ENCODE data around the gene TSEN34.

The TSEN34 gene

DNA sequence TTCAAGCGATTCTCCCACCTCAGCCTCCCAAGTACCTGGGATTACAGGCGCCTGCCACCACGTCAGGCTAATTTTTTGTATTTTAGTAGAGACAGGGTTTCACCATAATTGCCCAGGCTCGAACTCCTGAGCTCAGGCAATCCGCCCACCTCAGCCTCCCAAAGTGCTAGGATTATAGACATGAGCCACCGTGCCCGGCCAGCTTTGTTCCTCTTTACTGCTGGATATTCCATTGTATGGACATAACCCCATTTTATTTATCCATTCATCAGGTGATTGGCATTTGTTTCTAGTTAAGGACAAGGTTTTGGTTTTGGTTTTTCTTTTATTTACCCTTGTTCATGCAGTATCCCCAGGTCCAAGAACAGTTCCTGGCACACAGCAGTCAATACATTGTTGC lies 5.4 kb downstream of the TSEN34 start:
- Histone ChIP-seq H3K36me3 (ENCODE audit: control insufficient read depth in 5 of 5, insufficient read depth in 5 of 5, low read length in 5 of 5) (peaks cover 0 to 20% (median 9%) of the 10 kb centered on the region in 5 donors), H3K27ac (ENCODE audit: low read depth, low read length) (no peak overlapping the region), H3K9ac (ENCODE audit: low read length in 5 of 5) (no peak overlapping the region), H3K9me3 (ENCODE audit: control insufficient read depth in 5 of 5, low read length in 5 of 5) (no peaks in the 10 kb centered on the region), H3K4me1 (ENCODE audit: control insufficient read depth in 5 of 5, insufficient read depth in 5 of 5, low read length in 5 of 5) (peaks cover 4 to 18% (median 17%) of the 10 kb centered on the region in 5 donors), H3K27me3 (ENCODE audit: control insufficient read depth in 5 of 5, insufficient read depth in 4 of 5, low read length in 5 of 5) (no peaks in the 10 kb centered on the region), H3K4me3 (ENCODE audit: low read depth in 1 of 5, low read length in 5 of 5) (no peak overlapping the region)

DNA sequence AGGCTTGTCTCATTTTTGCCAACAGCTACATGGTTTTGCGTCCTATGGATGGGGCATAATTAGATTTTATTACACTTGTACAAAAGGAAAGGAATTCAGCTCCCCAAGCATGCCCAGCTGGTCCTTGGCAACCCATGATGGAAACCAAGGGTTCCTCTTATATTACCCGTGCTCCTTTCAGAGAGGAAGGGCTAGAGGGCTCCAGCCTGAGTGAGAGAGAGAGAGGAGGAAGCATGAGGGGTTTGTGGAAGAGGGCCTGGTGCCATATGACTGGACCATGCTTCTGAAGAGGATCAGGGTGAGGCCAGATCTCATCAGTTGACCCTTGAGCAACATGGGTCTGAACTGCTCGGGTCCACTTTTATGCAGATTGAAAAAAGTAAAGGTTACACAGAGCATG lies 6.0 kb downstream of the TSEN34 start:
- Histone ChIP-seq H3K4me3 (ENCODE audit: low read depth in 1 of 5, low read length in 5 of 5) (no peak overlapping the region), H3K27me3 (ENCODE audit: control insufficient read depth in 5 of 5, insufficient read depth in 4 of 5, low read length in 5 of 5) (no peaks in the 10 kb centered on the region), H3K27ac (ENCODE audit: low read depth, low read length) (no peak overlapping the region), H3K4me1 (ENCODE audit: control insufficient read depth in 5 of 5, insufficient read depth in 5 of 5, low read length in 5 of 5) (peaks cover 6 to 18% (median 17%) of the 10 kb centered on the region in 5 donors), H3K9me3 (ENCODE audit: control insufficient read depth in 5 of 5, low read length in 5 of 5) (no peaks in the 10 kb centered on the region), H3K36me3 (ENCODE audit: control insufficient read depth in 5 of 5, insufficient read depth in 5 of 5, low read length in 5 of 5) (peaks cover 0 to 21% (median 9%) of the 10 kb centered on the region in 5 donors), H3K9ac (ENCODE audit: low read length in 5 of 5) (no peak overlapping the region)

DNA sequence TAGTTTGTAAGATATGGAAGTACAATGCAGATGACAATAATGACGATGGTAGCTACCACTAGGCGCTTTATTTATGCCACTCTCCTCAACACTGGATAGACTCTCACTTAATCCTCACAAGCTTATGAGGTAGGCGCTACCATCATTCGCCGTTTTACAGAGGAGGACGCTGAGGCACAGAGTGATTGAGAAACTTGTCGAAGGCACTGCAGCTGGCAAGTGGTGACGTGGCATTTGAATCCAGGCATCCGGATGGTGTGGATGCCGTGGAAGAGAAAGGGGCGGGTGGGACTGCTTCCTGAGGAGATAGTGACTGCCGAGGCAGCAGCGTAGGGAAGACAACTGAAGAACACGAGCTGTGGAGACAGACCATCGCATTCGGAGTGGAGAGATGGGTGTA lies 8.3 kb downstream of the TSEN34 start:
- H3K36me3 ChIP-seq (ENCODE audit: control insufficient read depth in 5 of 5, insufficient read depth in 5 of 5, low read length in 5 of 5): peaks cover 7 to 29% (median 17%) of the 10 kb centered on the region in 5 donors
- H3K27me3 ChIP-seq (ENCODE audit: control insufficient read depth in 5 of 5, insufficient read depth in 4 of 5, low read length in 5 of 5): no peaks in the 10 kb centered on the region
- no peaks in the 10 kb centered on the region for H3K9me3 ChIP-seq (ENCODE audit: control insufficient read depth in 5 of 5, low read length in 5 of 5)
- H3K4me3 ChIP-seq (ENCODE audit: low read depth in 1 of 5, low read length in 5 of 5): no peak overlapping the region
- H3K4me1 ChIP-seq (ENCODE audit: control insufficient read depth in 5 of 5, insufficient read depth in 5 of 5, low read length in 5 of 5): peaks cover 6 to 37% (median 34%) of the 10 kb centered on the region in 5 donors
- no peak overlapping the region for H3K9ac ChIP-seq (ENCODE audit: low read length in 5 of 5)
- no peak overlapping the region for H3K27ac ChIP-seq (ENCODE audit: low read depth, low read length)

DNA sequence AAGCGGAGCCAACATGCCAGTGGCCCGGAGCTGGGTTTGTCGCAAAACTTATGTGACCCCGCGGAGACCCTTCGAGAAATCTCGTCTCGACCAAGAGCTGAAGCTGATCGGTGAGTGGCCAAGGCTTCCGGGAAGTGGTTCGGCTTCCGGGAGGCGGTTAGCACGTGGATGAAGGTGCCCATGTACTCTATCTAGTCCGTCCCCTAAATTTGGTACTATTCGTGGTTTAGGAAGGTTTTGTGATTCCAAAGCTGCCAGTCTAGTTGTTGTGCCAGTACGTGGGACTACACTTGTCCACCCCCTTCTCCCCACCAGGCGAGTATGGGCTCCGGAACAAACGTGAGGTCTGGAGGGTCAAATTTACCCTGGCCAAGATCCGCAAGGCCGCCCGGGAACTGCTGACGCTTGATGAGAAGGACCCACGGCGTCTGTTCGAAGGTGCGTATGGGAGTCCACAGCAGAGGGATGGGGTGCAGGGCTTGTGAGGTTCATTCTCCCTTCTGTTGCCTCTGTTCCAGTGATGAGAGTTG lies 10.1 kb downstream of the TSEN34 start:
- H3K4me3 ChIP-seq (ENCODE audit: low read depth in 1 of 5, low read length in 5 of 5): peak overlapping the region; percentile 71 to 98 (median 82)
- H3K9ac ChIP-seq (ENCODE audit: low read length in 5 of 5): peak overlapping the region; percentile 83 to 97 (median 94)
- H3K27ac ChIP-seq (ENCODE audit: low read depth, low read length): peak overlapping the region; percentile 80
- peaks cover 6 to 52% (median 42%) of the 10 kb centered on the region in 5 donors for H3K4me1 ChIP-seq (ENCODE audit: control insufficient read depth in 5 of 5, insufficient read depth in 5 of 5, low read length in 5 of 5)
- H3K36me3 ChIP-seq (ENCODE audit: control insufficient read depth in 5 of 5, insufficient read depth in 5 of 5, low read length in 5 of 5): peaks cover 14 to 43% (median 34%) of the 10 kb centered on the region in 5 donors
- H3K9me3 ChIP-seq (ENCODE audit: control insufficient read depth in 5 of 5, low read length in 5 of 5): no peaks in the 10 kb centered on the region
- H3K27me3 ChIP-seq (ENCODE audit: control insufficient read depth in 5 of 5, insufficient read depth in 4 of 5, low read length in 5 of 5): no peaks in the 10 kb centered on the region

DNA sequence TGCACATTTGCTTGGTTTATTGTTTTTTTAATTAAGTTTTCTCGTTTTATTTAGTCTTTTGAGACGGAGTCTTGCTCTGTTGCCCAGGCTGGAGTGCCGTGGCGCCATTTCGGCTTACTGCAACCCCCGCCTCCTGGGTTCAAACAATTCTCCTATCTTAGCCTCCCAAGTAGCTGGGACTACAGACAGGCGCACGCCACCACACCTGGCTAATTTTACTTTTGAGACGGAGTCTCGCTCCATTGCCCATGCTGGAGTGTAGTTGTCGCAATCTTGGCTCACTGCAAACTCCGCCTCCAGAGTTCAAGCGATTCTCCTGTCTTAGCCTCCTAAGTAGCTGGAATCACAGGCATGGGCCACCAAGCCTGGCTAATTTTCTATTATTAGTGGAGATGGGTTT lies 10.9 kb downstream of the TSEN34 start:
- Histone ChIP-seq H3K27ac (ENCODE audit: low read depth, low read length) (peak overlapping the region; percentile 80), H3K9ac (ENCODE audit: low read length in 5 of 5) (peak overlapping the region; percentile 83 to 97 (median 94)), H3K36me3 (ENCODE audit: control insufficient read depth in 5 of 5, insufficient read depth in 5 of 5, low read length in 5 of 5) (peaks cover 14 to 51% (median 42%) of the 10 kb centered on the region in 5 donors), H3K4me1 (ENCODE audit: control insufficient read depth in 5 of 5, insufficient read depth in 5 of 5, low read length in 5 of 5) (peaks cover 6 to 59% (median 49%) of the 10 kb centered on the region in 5 donors), H3K4me3 (ENCODE audit: low read depth in 1 of 5, low read length in 5 of 5) (peak overlapping the region; percentile 71 to 98 (median 82)), H3K9me3 (ENCODE audit: control insufficient read depth in 5 of 5, low read length in 5 of 5) (no peaks in the 10 kb centered on the region), H3K27me3 (ENCODE audit: control insufficient read depth in 5 of 5, insufficient read depth in 4 of 5, low read length in 5 of 5) (no peaks in the 10 kb centered on the region)

GRCh38 chr19:54203151-54203611 lies 12.1 kb downstream of the TSEN34 start:
- Histone ChIP-seq H3K27ac (ENCODE audit: low read depth, low read length) (no peak overlapping the region), H3K36me3 (ENCODE audit: control insufficient read depth in 5 of 5, insufficient read depth in 5 of 5, low read length in 5 of 5) (peaks cover 14 to 63% (median 54%) of the 10 kb centered on the region in 5 donors), H3K4me3 (ENCODE audit: low read depth in 1 of 5, low read length in 5 of 5) (peak overlapping the region in 3 of 5 donors; percentile 18 to 40 (median 30)), H3K9ac (ENCODE audit: low read length in 5 of 5) (peak overlapping the region in 4 of 5 donors; percentile 6 to 45 (median 14)), H3K4me1 (ENCODE audit: control insufficient read depth in 5 of 5, insufficient read depth in 5 of 5, low read length in 5 of 5) (peaks cover 9 to 69% (median 59%) of the 10 kb centered on the region in 5 donors), H3K9me3 (ENCODE audit: control insufficient read depth in 5 of 5, low read length in 5 of 5) (no peaks in the 10 kb centered on the region), H3K27me3 (ENCODE audit: control insufficient read depth in 5 of 5, insufficient read depth in 4 of 5, low read length in 5 of 5) (no peaks in the 10 kb centered on the region)

- H3K9ac ChIP-seq (ENCODE audit: low read length in 5 of 5): peak overlapping the region in 1 of 5 donors; percentile 22
- H3K27me3 ChIP-seq (ENCODE audit: control insufficient read depth in 5 of 5, insufficient read depth in 4 of 5, low read length in 5 of 5): no peaks in the 10 kb centered on the region
- peaks cover 9 to 86% (median 72%) of the 10 kb centered on the region in 5 donors for H3K4me1 ChIP-seq (ENCODE audit: control insufficient read depth in 5 of 5, insufficient read depth in 5 of 5, low read length in 5 of 5)
- peaks cover 14 to 66% (median 57%) of the 10 kb centered on the region in 5 donors for H3K36me3 ChIP-seq (ENCODE audit: control insufficient read depth in 5 of 5, insufficient read depth in 5 of 5, low read length in 5 of 5)
- H3K27ac ChIP-seq (ENCODE audit: low read depth, low read length): no peak overlapping the region
- no peak overlapping the region for H3K4me3 ChIP-seq (ENCODE audit: low read depth in 1 of 5, low read length in 5 of 5)
- H3K9me3 ChIP-seq (ENCODE audit: control insufficient read depth in 5 of 5, low read length in 5 of 5): no peaks in the 10 kb centered on the region
Measured at GRCh38 chr19:54204767-54205468, 13.8 kb downstream of the TSEN34 start.

DNA sequence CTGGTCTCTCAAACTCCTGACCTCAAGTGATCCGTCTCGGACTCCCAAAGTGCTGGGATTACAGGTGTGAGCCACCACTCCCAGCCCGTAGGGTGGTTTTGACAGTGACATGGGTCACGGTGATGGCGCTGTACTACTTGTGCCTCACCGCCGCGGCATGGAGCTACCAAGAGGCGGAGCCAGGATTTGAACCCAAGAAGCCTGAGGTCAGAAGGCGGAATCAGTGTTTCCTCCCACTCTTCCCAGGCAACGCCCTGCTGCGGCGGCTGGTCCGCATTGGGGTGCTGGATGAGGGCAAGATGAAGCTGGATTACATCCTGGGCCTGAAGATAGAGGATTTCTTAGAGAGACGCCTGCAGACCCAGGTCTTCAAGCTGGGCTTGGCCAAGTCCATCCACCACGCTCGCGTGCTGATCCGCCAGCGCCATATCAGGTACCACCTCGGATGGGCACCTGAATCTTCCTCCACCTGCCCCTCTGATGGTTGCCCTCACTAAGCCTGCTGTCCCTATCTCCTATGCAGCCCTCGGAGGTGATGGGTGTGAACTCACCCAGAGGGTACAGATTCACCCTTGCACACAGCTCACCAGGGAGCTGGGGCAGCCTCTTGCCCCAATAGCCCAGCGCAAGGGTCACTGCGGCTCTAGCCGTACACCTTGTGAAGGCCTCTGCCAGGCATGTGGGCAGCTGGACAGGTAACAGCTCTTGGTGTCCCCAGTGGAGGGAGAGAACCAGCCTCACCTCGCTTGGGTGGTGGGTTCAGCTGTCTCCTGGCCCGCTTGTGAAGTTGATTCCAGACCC lies 15.1 kb downstream of the TSEN34 start:
- Histone ChIP-seq H3K4me1 (ENCODE audit: control insufficient read depth in 5 of 5, insufficient read depth in 5 of 5, low read length in 5 of 5) (peaks cover 7 to 91% (median 76%) of the 10 kb centered on the region in 5 donors), H3K4me3 (ENCODE audit: low read depth in 1 of 5, low read length in 5 of 5) (peak overlapping the region in 2 of 5 donors; percentile 4 to 6), H3K36me3 (ENCODE audit: control insufficient read depth in 5 of 5, insufficient read depth in 5 of 5, low read length in 5 of 5) (peaks cover 14 to 66% (median 57%) of the 10 kb centered on the region in 5 donors), H3K27me3 (ENCODE audit: control insufficient read depth in 5 of 5, insufficient read depth in 4 of 5, low read length in 5 of 5) (no peaks in the 10 kb centered on the region), H3K9me3 (ENCODE audit: control insufficient read depth in 5 of 5, low read length in 5 of 5) (no peaks in the 10 kb centered on the region), H3K27ac (ENCODE audit: low read depth, low read length) (no peak overlapping the region), H3K9ac (ENCODE audit: low read length in 5 of 5) (peak overlapping the region in 1 of 5 donors; percentile 60)

- Histone ChIP-seq H3K9ac (ENCODE audit: low read length in 5 of 5) (peak overlapping the region in 1 of 5 donors; percentile 60), H3K36me3 (ENCODE audit: control insufficient read depth in 5 of 5, insufficient read depth in 5 of 5, low read length in 5 of 5) (peaks cover 14 to 64% (median 57%) of the 10 kb centered on the region in 5 donors), H3K4me3 (ENCODE audit: low read depth in 1 of 5, low read length in 5 of 5) (peak overlapping the region in 2 of 5 donors; percentile 4 to 6), H3K4me1 (ENCODE audit: control insufficient read depth in 5 of 5, insufficient read depth in 5 of 5, low read length in 5 of 5) (peaks cover 3 to 85% (median 70%) of the 10 kb centered on the region in 5 donors), H3K9me3 (ENCODE audit: control insufficient read depth in 5 of 5, low read length in 5 of 5) (no peaks in the 10 kb centered on the region), H3K27me3 (ENCODE audit: control insufficient read depth in 5 of 5, insufficient read depth in 4 of 5, low read length in 5 of 5) (no peaks in the 10 kb centered on the region), H3K27ac (ENCODE audit: low read depth, low read length) (no peak overlapping the region)
Measured at GRCh38 chr19:54206831-54207177, 15.7 kb downstream of the TSEN34 start.
